Peyer's patch (tissue), 4 donors: Measurements from ENCODE around the gene HOMEZ.

Source experiments
- POLR2A ChIP-seq, 2 donors: fragments of 450-650 bp; IDR thresholded peaks; one replicate each; pipeline ENCODE4 v1.5.1; 2017; ENCODE audit warnings: antibody characterized with exemption in 2 of 2, mild to moderate bottlenecking in 2 of 2, moderate library complexity in 2 of 2
- TF ChIP-seq, protein P1 (sequence below), 6 experiments: fragments of 450-650 bp in 4 of 6; fragments of 200-600 bp in 2 of 6; sonication (generic) in 1 of 6; IDR thresholded peaks; one replicate each; pipeline ENCODE4 v1.5.1; 2017 to 2019; ENCODE audit warnings: antibody characterized with exemption in 6 of 6, mild to moderate bottlenecking in 3 of 6, moderate library complexity in 1 of 6

DNA sequence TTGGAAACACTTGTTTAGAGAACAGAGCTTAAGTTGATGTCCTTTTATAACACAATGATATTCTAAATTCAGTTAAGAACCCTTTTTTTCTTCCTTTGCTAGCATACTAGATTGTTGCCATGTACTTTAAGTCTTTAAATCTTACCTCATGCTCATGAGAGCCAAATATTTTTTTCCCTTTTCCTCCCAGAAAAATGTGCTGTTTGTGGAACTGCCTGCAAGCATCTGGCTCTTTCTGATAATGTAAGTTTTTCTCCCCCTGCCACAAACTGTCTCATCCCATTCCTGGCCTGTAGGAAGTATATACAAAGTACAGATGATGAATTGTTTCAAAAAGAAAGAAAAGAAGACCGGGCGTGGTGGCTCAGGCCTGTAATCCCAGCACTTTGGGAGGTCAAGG lies 42.9 kb downstream of the HOMEZ start:
- TF ChIP-seq, protein P1, sequence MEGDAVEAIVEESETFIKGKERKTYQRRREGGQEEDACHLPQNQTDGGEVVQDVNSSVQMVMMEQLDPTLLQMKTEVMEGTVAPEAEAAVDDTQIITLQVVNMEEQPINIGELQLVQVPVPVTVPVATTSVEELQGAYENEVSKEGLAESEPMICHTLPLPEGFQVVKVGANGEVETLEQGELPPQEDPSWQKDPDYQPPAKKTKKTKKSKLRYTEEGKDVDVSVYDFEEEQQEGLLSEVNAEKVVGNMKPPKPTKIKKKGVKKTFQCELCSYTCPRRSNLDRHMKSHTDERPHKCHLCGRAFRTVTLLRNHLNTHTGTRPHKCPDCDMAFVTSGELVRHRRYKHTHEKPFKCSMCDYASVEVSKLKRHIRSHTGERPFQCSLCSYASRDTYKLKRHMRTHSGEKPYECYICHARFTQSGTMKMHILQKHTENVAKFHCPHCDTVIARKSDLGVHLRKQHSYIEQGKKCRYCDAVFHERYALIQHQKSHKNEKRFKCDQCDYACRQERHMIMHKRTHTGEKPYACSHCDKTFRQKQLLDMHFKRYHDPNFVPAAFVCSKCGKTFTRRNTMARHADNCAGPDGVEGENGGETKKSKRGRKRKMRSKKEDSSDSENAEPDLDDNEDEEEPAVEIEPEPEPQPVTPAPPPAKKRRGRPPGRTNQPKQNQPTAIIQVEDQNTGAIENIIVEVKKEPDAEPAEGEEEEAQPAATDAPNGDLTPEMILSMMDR (IDR thresholded peaks at IDR 0.05), result no peak
- no peak for TF ChIP-seq POLR2A (IDR thresholded peaks at IDR 0.05)
